ENCODE results near the gene CA4.
"Not testable (repeated sequence)": the region's sequence is repeated elsewhere in the genome, so short reads cannot be mapped to it uniquely, and the experiment has no call there.

CA4 gene

DNA sequence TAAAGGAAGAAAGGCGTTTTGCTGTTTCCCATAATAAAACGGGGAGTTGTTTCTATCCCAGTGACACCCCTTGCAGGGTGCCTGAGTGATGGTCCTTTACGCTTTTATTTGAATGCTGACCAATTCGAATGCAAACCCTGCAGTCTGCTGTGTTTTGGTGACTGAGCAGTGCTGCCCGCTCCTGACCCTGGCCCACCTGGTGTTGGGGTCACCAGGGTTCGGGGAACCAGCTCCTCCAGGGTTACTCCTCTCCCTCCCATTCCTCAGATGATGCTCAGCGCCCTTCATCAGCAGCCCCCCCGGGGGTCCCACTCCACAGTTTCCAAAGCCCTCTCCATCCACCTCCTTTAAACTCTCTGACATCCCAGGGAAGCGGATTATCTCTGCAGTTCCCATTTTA lies 6.0 kb downstream of the CA4 start:
- DNase-seq (ENCODE audit: low read depth): no peak

GRCh38 chr17:60156746-60157145 lies 7.0 kb downstream of the CA4 start:
- DNase-seq (ENCODE audit: low read depth): no peak

DNA sequence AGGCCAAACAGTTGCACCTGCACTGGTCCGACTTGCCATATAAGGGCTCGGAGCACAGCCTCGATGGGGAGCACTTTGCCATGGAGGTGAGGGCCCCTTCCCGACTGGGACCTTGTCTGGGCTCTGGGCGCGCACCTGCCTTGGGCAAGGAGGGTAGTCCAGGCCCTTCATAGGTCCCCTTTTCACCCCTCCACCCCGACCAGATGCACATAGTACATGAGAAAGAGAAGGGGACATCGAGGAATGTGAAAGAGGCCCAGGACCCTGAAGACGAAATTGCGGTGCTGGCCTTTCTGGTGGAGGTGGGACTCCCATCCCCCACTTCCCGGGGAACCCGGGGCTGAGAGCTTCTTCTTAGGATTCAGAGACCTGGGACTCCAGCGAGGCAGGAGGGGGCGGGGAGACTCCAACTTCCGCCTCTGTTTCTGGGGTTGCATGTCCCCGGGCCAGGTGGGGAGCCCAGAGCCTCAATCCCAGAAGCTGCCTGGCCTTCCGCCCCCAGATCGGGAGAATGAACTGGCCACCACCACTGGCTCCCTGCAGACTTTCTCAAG lies 7.8 kb downstream of the CA4 start:
- no peak for DNase-seq (ENCODE audit: low read depth)

GRCh38 chr17:60158751-60159478 lies 9.1 kb downstream of the CA4 start:
- no peak for DNase-seq (ENCODE audit: low read depth)

- no peak for DNase-seq (ENCODE audit: low read depth)
Observed at GRCh38 chr17:60159479-60159866, 9.7 kb downstream of the CA4 start.

DNA sequence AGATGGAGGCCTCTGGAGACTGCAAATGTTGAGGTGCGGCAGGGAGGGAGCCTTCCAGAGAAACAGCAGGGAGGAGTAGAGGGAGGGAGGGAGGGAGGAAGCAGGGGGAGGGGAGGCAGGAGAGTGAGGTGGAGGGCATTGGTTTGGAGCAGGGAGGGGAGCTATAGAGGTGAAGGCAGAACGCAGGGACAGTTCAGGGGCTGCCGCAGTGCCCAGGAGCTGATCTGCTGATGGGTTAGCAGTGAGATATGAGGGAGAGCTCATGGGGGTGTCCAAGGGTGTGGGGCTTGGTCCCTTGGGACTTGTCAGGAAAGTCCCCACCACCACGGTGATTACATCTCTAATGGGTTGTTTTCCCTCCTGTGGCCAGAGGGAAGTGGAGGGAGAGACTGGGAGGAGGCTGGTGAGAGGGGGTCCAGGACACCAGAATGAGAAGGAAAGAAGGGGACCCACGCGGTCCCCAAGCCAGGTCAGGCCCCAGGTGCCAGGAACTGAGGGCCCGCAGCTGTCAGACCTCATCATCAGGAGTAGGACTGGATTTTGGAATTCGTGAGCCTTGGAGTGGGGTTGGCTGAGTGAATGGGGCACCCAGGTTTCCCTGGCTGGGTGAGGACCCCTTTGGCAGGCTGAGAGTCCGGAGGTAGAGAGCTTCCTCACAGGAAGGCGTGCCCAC lies 11.2 kb downstream of the CA4 start:
- DNase-seq (ENCODE audit: low read depth): no peak

- no peak for DNase-seq (ENCODE audit: low read depth)
Observed at GRCh38 chr17:60161598-60162330, 12.0 kb downstream of the CA4 start.

DNA sequence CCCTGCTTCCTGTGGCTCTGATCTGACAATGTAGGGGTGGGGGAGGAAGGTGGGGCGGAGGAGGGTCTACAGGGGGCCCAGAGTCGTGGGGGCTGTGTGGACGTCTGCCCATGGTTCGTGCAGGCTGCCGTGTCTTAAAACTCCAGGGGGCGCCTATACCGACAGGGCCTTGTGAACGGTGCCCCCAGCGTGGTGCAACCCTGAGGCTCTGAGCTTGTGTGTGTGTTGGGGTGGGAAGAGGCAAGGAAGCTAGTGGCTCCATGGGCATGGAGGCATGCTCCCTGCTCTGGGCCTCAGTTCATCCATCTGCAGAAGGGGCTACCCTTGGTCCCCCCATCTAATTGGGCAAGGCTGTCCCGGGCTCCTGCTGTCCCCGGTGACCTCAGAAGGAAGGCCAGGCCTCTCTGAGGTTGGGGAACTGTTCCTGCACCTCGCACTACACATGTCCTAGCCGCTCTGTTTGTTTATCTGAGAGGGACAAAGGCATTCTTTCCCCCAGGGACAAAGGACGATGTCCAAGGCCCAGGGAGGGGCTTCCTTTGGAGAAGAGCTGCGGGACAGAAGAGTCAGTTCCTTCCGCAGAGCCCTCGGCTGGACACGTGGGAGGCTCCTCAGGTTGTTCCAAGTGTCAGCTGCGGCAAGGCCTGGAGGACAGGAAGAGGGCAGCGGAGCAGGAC lies 13.5 kb downstream of the CA4 start:
- DNase-seq (ENCODE audit: low read depth): no peak

DNA sequence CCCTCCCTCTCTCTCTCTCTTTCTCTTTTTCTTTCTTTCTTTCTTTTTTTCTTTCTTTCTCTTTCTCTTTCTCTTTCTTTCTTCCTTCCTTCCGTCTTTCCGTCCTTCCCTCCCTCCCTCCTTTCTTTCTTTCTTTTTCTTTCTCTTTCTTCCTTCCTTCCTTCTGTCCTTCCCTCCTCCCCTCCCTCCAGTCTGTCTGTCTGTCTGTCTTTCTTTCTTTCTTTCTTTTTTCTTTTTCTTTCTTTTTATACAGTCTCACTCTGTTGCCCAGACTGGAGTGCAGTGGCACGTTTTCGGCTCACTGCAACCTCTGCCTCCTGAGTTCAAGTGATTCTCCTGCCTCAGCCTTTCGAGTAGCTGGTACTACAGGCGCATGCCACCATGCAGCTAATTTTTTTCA lies 14.4 kb downstream of the CA4 start:
- DNase-seq (ENCODE audit: low read depth): no peak

GRCh38 chr17:60164697-60165096 lies 14.9 kb downstream of the CA4 start:
- no peak for DNase-seq (ENCODE audit: low read depth)

- no peak for DNase-seq (ENCODE audit: low read depth)
Observed at GRCh38 chr17:60165223-60165622, 15.4 kb downstream of the CA4 start.

GRCh38 chr17:60165971-60166370 lies 16.2 kb downstream of the CA4 start:
- no peak for DNase-seq (ENCODE audit: low read depth)

DNA sequence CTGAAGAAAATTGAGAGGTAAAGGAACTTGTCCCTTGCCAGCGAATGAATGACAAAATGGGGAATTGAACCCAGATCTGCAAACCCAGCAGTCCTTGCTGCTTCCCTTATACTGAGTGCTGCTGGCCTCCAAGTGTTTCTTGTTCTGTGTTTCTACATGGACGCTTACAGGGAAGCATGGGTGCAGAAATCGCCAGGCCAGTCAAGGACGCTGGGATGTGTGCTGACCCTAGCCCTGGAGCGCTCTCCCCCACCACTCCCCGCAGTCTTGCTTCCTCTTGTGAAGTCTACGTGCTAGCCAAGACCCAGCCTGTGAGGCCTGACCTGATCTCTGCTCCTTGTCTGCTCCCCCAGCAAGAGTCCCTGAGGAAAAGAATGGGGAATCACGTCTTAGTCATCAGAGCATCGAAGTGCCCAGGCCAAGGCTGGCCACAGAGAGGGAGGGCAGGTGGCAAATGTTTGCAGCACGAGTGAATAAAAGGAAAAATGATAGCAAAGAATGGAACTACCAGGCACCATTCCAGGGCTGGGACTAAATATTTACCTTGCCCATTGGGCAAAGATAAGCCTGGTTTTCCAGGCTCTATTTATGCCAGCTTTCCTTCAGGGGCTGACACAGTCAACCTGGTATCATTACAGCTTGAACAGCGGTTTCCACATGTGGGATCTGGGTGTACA lies 17.4 kb downstream of the CA4 start:
- DNase-seq (ENCODE audit: low read depth): no peak

DNA sequence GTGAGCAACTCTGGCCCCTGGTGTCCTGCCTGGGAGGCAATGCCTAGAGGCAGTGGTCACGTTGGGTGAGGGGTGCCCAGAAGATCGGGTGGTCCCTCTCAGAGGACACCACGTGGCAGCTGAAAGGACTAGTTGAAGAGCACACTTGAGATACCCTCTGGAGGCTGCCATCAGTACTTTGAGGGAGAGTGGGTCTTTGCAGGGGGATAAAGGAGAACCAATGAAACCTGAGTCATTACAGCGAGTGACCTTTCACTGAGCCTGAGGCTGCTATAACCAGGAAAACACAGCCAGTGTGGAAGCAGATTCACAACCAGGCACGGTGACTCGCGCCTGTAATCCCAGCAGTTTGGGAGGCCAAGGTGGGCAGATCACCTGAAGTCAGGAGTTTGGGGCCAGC lies 18.9 kb downstream of the CA4 start:
- no peak for DNase-seq (ENCODE audit: low read depth)

DNA sequence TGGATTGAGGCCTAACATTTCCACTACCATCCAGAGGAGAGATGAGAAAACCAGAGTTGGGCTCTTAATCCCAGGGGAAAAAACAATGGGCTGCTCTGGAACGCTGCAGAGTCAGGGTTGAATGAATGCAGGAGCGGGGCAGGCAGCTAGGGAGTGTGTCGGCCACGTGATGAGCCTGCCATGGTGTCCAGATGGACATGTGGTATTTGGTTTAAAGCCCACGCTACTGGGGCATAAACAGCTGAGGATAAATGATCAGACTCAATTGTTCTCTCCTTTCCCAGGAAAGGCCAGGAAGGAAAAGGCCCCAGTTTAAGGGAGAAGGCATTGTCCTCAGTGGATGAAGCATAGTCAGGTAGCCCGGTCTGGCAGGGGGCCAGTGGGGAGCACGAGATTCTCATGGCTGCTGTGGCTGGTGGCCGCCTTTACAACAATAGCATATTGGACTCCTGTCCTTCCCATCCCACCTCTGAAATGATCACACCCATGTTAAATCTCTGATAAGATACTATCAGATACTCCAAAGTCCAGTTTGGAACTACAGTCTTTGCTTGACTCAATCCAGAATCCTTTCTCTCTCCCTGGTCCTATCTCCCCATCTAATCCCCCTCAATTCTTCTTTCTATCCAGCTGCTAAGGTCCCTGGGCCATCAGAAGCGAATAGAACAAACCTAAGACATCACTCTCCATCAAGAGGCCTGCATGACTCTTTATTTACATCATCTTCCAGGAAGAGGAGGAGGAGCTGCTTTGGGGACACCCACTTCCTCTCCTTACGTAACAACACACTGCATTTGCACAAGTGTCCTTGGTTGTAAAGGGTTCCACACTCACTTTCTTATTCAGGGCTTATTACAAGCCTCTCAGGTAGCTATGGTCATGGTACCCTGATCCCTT lies 20.4 kb downstream of the CA4 start:
- peak; percentile 70 for DNase-seq (ENCODE audit: low read depth)

DNA sequence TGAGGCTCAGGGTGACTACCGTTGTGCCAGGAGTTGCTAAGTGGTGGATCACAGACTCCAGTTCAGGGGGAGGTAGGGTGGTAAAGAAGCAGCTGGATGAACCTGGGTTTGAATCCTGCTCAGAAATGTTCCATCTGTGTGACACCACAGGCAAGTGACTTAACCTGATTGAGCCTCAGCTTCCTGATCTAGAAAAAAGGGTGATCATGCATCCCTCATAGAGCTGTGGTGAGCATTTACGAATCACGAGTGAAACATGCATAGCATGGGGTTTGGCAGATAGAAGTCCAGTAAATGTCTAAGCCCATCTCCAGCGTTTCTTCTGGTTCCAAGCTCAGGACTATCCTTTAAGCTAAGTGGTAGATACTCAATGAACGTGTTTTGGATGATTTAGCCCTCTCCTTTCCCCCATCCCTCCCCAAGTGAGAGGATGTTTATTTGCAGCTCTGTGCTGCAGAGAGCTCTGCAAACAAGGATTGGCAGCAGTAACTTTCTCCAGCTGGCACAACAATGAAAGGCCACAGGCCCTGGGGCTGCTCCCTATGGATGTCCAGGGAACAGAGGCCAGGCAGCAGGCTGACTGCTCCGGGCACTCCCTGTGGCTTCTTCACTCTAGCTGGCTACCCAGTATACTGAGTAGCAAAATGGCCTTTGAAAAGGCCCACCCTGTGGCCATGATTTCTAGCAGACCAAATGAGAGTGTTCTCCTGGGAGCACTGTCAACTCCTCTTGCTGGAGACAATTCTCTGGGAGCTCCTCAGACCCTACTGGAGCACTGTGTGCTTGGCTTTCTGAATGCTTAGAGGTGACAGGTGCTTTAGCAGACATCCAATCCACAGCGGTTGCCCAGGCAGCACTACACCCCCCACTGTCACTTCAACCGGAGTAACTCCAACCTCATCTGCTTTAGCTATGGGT lies 21.3 kb downstream of the CA4 start:
- peak; percentile 21 for DNase-seq (ENCODE audit: low read depth)

DNA sequence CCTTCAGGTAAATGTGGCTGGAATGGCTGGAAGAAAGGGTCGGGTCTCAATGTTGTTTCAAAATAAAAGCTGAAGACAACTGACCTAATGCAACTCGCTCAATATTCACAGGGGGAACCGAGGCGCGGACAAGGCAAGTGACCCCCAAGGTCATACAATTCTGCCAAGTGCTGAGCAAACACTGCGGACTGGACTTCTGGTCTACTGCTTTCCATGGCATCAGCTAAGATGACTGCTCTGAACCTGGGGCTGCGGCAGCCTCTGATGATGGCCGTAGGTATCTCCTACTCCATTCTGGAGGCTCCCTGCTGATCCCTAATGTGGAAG lies 21.9 kb downstream of the CA4 start:
- DNase-seq (ENCODE audit: low read depth): no peak

GRCh38 chr17:60173304-60173819 lies 23.6 kb downstream of the CA4 start:
- DNase-seq (ENCODE audit: low read depth): no peak

- DNase-seq (ENCODE audit: low read depth): no peak
Observed at GRCh38 chr17:60174035-60174434, 24.3 kb downstream of the CA4 start.

GRCh38 chr17:60174767-60175166 lies 25.0 kb downstream of the CA4 start:
- not testable (repeated sequence) for DNase-seq (ENCODE audit: low read depth)

Data from iris pigment epithelial cell (primary cell).